Smooth muscle cell (in vitro differentiated cells): Measurements from ENCODE around the gene ZFAND5. TPM values are rescaled to one million over a fixed set of nuclear protein-coding genes. Genes with fewer than 3 reads are reported as not detected.

Experiments
- DNase-seq: peaks from one replicate; lab custom pipeline; 2025; ENCODE audit not compliant: unreplicated experiment; lab: John Stamatoyannopoulos, UW
- H2AFZ ChIP-seq: fragments of 200-600 bp; sonication (generic); 2 replicates; pipeline ENCODE4 v1.6.0; 2016; ENCODE audit warnings: antibody characterized with exemption, low read depth, mild to moderate bottlenecking
- H3F3A ChIP-seq: fragments of 200-600 bp; sonication (generic); 2 replicates; pipeline ENCODE4 v1.6.0; 2017; ENCODE audit warnings: antibody characterized with exemption, low read depth
- H3K27ac ChIP-seq: fragments of 200-600 bp; sonication (generic); 2 replicates; pipeline ENCODE4 v1.5.1; 2016; ENCODE audit warnings: low read depth, mild to moderate bottlenecking
- H3K27me3 ChIP-seq: fragments of 200-600 bp; sonication (generic); 2 replicates; pipeline ENCODE4 v1.6.1; 2016; ENCODE audit warnings: low read depth, mild to moderate bottlenecking
- H3K36me3 ChIP-seq: fragments of 200-600 bp; sonication (generic); 2 replicates; pipeline ENCODE4 v1.5.1; 2016; ENCODE audit warnings: low read depth
- H3K4me1 ChIP-seq: fragments of 200-600 bp; sonication (generic); 2 replicates; pipeline ENCODE4 v1.5.1; 2016; ENCODE audit warnings: low read depth
- H3K4me2 ChIP-seq: fragments of 200-600 bp; sonication (generic); 2 replicates; pipeline ENCODE4 v1.6.0; 2016; ENCODE audit warnings: mild to moderate bottlenecking
- H3K4me3 ChIP-seq: fragments of 200-600 bp; sonication (generic); 2 replicates; pipeline ENCODE4 v1.5.1; 2016; ENCODE audit warnings: mild to moderate bottlenecking
- H3K79me2 ChIP-seq: fragments of 200-600 bp; sonication (generic); 2 replicates; pipeline ENCODE4 v1.6.0; 2016; ENCODE audit warnings: low read depth, mild to moderate bottlenecking
- H3K9ac ChIP-seq: fragments of 200-600 bp; sonication (generic); 2 replicates; pipeline ENCODE4 v1.6.0; 2016; ENCODE audit warnings: low read depth
- H3K9me3 ChIP-seq: fragments of 200-600 bp; sonication (generic); replicated peaks from 2 replicates; pipeline ENCODE4 v1.5.1; 2016; ENCODE audit warnings: low read depth
- H4K20me1 ChIP-seq: fragments of 200-600 bp; sonication (generic); 2 replicates; pipeline ENCODE4 v1.6.0; 2016; ENCODE audit warnings: low read depth
- CTCF ChIP-seq: fragments of 200-600 bp; sonication (generic); IDR thresholded peaks from 2 replicates; pipeline ENCODE4 v1.5.1; 2017; ENCODE audit warnings: borderline replicate concordance, mild to moderate bottlenecking, antibody characterized with exemption; ENCODE audit not compliant: insufficient read depth, poor library complexity, severe bottlenecking
- WGBS: methylation state at CpG from one replicate; pipeline ENCODE4 v1.1.7; 2016; ENCODE audit warnings: low lambda C conversion rate; 5-methylcytosine and 5-hydroxymethylcytosine counted together
- polyA plus RNA-seq: library from polyadenylated mRNA; unstranded; fragments of >200 nt; fragmentation: Nextera tagmentation; extraction: Ambion mirVana; gene quantifications from 2 replicates; pipeline ENCODE4 v1.2.1, GENCODE V29; 2016
- total RNA-seq: library from RNA; depleted of rRNA; stranded (reverse); fragments of >200 nt; gene quantifications from 2 replicates; pipeline ENCODE4 v1.2.3, GENCODE V29; 2014

ZFAND5 gene
- total and polyA plus RNA-seq, 2 experiments from 2014 or later, result 163 to 244 TPM

- no peak overlapping the region for H3K9ac ChIP-seq
- no peaks in the 10 kb centered on the region for H3K4me1 ChIP-seq
- H2AFZ ChIP-seq, result no peak overlapping the region
- H3K9me3 ChIP-seq, result no peaks in the 10 kb centered on the region
- whole genome bisulfite sequencing, result 46% methylated on average over 2 of the region's 2 CpGs
- no peaks in the 10 kb centered on the region for H3F3A ChIP-seq
- no peak overlapping the region for H3K4me3 ChIP-seq
- no peaks in the 10 kb centered on the region for H4K20me1 ChIP-seq
- no peak overlapping the region for H3K27ac ChIP-seq
- no peaks in the 10 kb centered on the region for H3K36me3 ChIP-seq
- no peak for TF ChIP-seq CTCF
- no peaks in the 10 kb centered on the region for H3K27me3 ChIP-seq
- DNase-seq, result no peak
- no peaks in the 10 kb centered on the region for H3K79me2 ChIP-seq
- no peak overlapping the region for H3K4me2 ChIP-seq
These were observed 42.1 kb upstream of the ZFAND5 start for GRCh38 chr9:72407114-72407513.

GRCh38 chr9:72402744-72403143 lies 37.7 kb upstream of the ZFAND5 start:
- Histone ChIP-seq H3K9ac (no peak overlapping the region), H3K9me3 (no peaks in the 10 kb centered on the region), H3K4me1 (no peaks in the 10 kb centered on the region), H2AFZ (no peak overlapping the region), H4K20me1 (no peaks in the 10 kb centered on the region), H3K36me3 (no peaks in the 10 kb centered on the region), H3F3A (no peaks in the 10 kb centered on the region), H3K27me3 (no peaks in the 10 kb centered on the region), H3K4me3 (no peak overlapping the region), H3K27ac (no peak overlapping the region), H3K4me2 (no peak overlapping the region), H3K79me2 (no peaks in the 10 kb centered on the region)
- 99% methylated on average over 2 of the region's 2 CpGs for WGBS
- TF ChIP-seq CTCF, result no peak
- DNase-seq, result no peak

GRCh38 chr9:72401396-72401795 lies 36.4 kb upstream of the ZFAND5 start:
- no peaks in the 10 kb centered on the region for H3K9me3 ChIP-seq
- no peaks in the 10 kb centered on the region for H3F3A ChIP-seq
- WGBS, result 40% methylated on average over 1 of the region's 1 CpG
- no peak overlapping the region for H3K4me3 ChIP-seq
- no peak for TF ChIP-seq CTCF
- H4K20me1 ChIP-seq, result no peaks in the 10 kb centered on the region
- no peaks in the 10 kb centered on the region for H3K4me1 ChIP-seq
- H3K27ac ChIP-seq, result no peak overlapping the region
- no peak for DNase-seq
- no peak overlapping the region for H3K9ac ChIP-seq
- H3K79me2 ChIP-seq, result no peaks in the 10 kb centered on the region
- no peaks in the 10 kb centered on the region for H3K36me3 ChIP-seq
- no peak overlapping the region for H3K4me2 ChIP-seq
- H3K27me3 ChIP-seq, result no peaks in the 10 kb centered on the region
- no peak overlapping the region for H2AFZ ChIP-seq

- Histone ChIP-seq H4K20me1 (no peaks in the 10 kb centered on the region), H3F3A (no peaks in the 10 kb centered on the region), H3K79me2 (no peaks in the 10 kb centered on the region), H2AFZ (no peak overlapping the region), H3K4me1 (no peaks in the 10 kb centered on the region), H3K4me2 (no peak overlapping the region), H3K36me3 (no peaks in the 10 kb centered on the region), H3K9ac (no peak overlapping the region), H3K4me3 (no peak overlapping the region), H3K27ac (no peak overlapping the region), H3K9me3 (no peaks in the 10 kb centered on the region), H3K27me3 (no peaks in the 10 kb centered on the region)
- DNase-seq, result no peak
- TF ChIP-seq CTCF, result no peak
- WGBS, result 93% methylated on average over 2 of the region's 2 CpGs
These were observed 35.9 kb upstream of the ZFAND5 start for GRCh38 chr9:72400866-72401265.
